ENCODE measurements around the gene DOCK4. TPM values are rescaled to one million over a fixed set of nuclear protein-coding genes. Genes with fewer than 3 reads are reported as not detected.

Gene DOCK4
- total RNA-seq, 1 experiment from 2014 or later, result 20.4 TPM

GRCh38 chr7:112122798-112123197 lies 83.4 kb downstream of the DOCK4 start:
- H3K36me3 Mint-ChIP-seq, result no peaks in the 10 kb centered on the region
- H3K4me1 Mint-ChIP-seq, result peaks cover 8% of the 10 kb centered on the region
- no peak for TF ChIP-seq PRDM15 (CRISPR knock-in tag; IDR thresholded peaks at IDR 0.05)
- TF ChIP-seq E2F5 (CRISPR knock-in tag; IDR thresholded peaks at IDR 0.05), result no peak
- no peak for TF ChIP-seq RELA (CRISPR knock-in tag; IDR thresholded peaks at IDR 0.05; ENCODE audit: borderline replicate concordance)
- no peak for TF ChIP-seq NFYB (CRISPR knock-in tag; conservative IDR thresholded peaks at IDR 0.05; ENCODE audit: low read depth)
- no peak for TF ChIP-seq HMGXB4 (CRISPR knock-in tag; IDR thresholded peaks at IDR 0.05)
- no peak for TF ChIP-seq MXD4 (CRISPR knock-in tag; IDR thresholded peaks at IDR 0.05; ENCODE audit: borderline replicate concordance)
- no peak for TF ChIP-seq GTF2I (CRISPR knock-in tag; conservative IDR thresholded peaks at IDR 0.05)
- no peak for TF ChIP-seq FOXJ3 (CRISPR knock-in tag; IDR thresholded peaks at IDR 0.05; ENCODE audit: borderline replicate concordance)
- TF ChIP-seq ATF1 (CRISPR knock-in tag; IDR thresholded peaks at IDR 0.05), result no peak
- no peak for TF ChIP-seq ATF2 (CRISPR knock-in tag; IDR thresholded peaks at IDR 0.05; ENCODE audit: borderline replicate concordance, low read depth)
- no peak overlapping the region for H3K27ac Mint-ChIP-seq
- DNase-seq (ENCODE audit: low spot score), result no peak
- POLR2A ChIA-PET, result no interaction called here
- H3K4me3 Mint-ChIP-seq, result no peak overlapping the region
- CTCF ChIA-PET, result no interaction called here
- 0 out of 2 replicates have a peak, but pooled peaks cover 4% of the 10 kb centered on the region for H3K9me3 Mint-ChIP-seq
- H3K27me3 Mint-ChIP-seq (ENCODE audit: low read depth), result no peaks in the 10 kb centered on the region; the same call in 1 of the 2 replicates
- no peak for ATAC-seq

- no peak overlapping the region for H3K4me3 Mint-ChIP-seq
- no peak overlapping the region for H3K27ac Mint-ChIP-seq
- DNase-seq (ENCODE audit: low spot score) (no peak), ATAC-seq (no peak)
- peaks cover 13% of the 10 kb centered on the region for H3K4me1 Mint-ChIP-seq
- TF ChIP-seq ERG (CRISPR knock-in tag; IDR thresholded peaks at IDR 0.05), result no peak
- ChIA-PET POLR2A (no interaction called here), CTCF (no interaction called here)
- H3K36me3 Mint-ChIP-seq, result no peaks in the 10 kb centered on the region
- H3K27me3 Mint-ChIP-seq (ENCODE audit: low read depth), result no peaks in the 10 kb centered on the region; the same call in 1 of the 2 replicates
- 0 out of 2 replicates have a peak, but pooled peaks cover 4% of the 10 kb centered on the region for H3K9me3 Mint-ChIP-seq
Observed at GRCh38 chr7:112122144-112122543, 84.1 kb downstream of the DOCK4 start.

- ChIA-PET CTCF (no interaction called here), POLR2A (no interaction called here)
- no peak for ATAC-seq
- TF ChIP-seq MXD4 (CRISPR knock-in tag; IDR thresholded peaks at IDR 0.05; ENCODE audit: borderline replicate concordance) (no peak), EMX1 (CRISPR knock-in tag; IDR thresholded peaks at IDR 0.05) (no peak), ZNF138 (CRISPR knock-in tag; conservative IDR thresholded peaks at IDR 0.05) (no peak), FOXP1 (CRISPR knock-in tag; IDR thresholded peaks at IDR 0.05; ENCODE audit: borderline replicate concordance) (no peak), ZNF396 (CRISPR knock-in tag; IDR thresholded peaks at IDR 0.05; ENCODE audit: borderline replicate concordance) (no peak)
- Mint-ChIP-seq H3K4me3 (no peak overlapping the region), H3K9me3 (0 out of 2 replicates have a peak, but pooled peaks cover 2% of the 10 kb centered on the region), H3K27ac (no peak overlapping the region), H3K4me1 (peaks cover 16% of the 10 kb centered on the region), H3K36me3 (no peaks in the 10 kb centered on the region), H3K27me3 (ENCODE audit: low read depth) (no peaks in the 10 kb centered on the region; the same call in 1 of the 2 replicates)
- DNase-seq (ENCODE audit: low spot score), result no peak
Observed at GRCh38 chr7:112121318-112121717, 84.9 kb downstream of the DOCK4 start.
